WTC11 (cell line): ENCODE data around the gene DOK4. TPM values are rescaled to one million over a fixed set of nuclear protein-coding genes. Genes with fewer than 3 reads are reported as not detected.

Experiments
- ATAC-seq: fragments of 200-7000 bp; cut with Tn5 transposase; 2 replicates; pipeline ENCODE4 v1.10.0; 2021; ENCODE audit warnings: mild to moderate bottlenecking, moderate library complexity
- CTCF ChIA-PET: fragments of 300-600 bp; sonication (Branson Sonifier 250); formaldehyde crosslinking; loops from one replicate; lab custom pipeline; 2021; ENCODE audit warnings: antibody characterized with exemption; lab: Charles Lee
- POLR2A ChIA-PET: fragments of 350-600 bp; sonication (Branson Sonifier 250); formaldehyde crosslinking; loops from one replicate; lab custom pipeline; 2021; ENCODE audit warnings: antibody characterized with exemption; lab: Charles Lee
- DNase-seq: peaks from one replicate; pipeline ENCODE4 v3.0.0; 2021; ENCODE audit warnings: low spot score
- H3K27ac Mint-ChIP-seq: 2 replicates; pipeline ENCODE4 v1.8.0; 2021; ENCODE audit warnings: mixed read lengths
- H3K27me3 Mint-ChIP-seq: 2 replicates; pipeline ENCODE4 v1.8.0; 2021; ENCODE audit warnings: low read depth, mild to moderate bottlenecking, moderate library complexity, mixed read lengths
- H3K36me3 Mint-ChIP-seq: 2 replicates; pipeline ENCODE4 v1.8.0; 2021; ENCODE audit warnings: mixed read lengths
- H3K4me1 Mint-ChIP-seq: 2 replicates; pipeline ENCODE4 v1.8.0; 2022; ENCODE audit warnings: mixed read lengths
- H3K4me3 Mint-ChIP-seq: 2 replicates; pipeline ENCODE4 v1.8.0; 2021; ENCODE audit warnings: mild to moderate bottlenecking, moderate library complexity, mixed read lengths
- H3K9me3 Mint-ChIP-seq: 2 replicates; pipeline ENCODE4 v1.8.0; 2021; ENCODE audit warnings: mixed read lengths
- CREB1 ChIP-seq: sonication (generic); formaldehyde crosslinking; IDR thresholded peaks from 2 replicates; pipeline ENCODE4 v1.8.0; 2023; ENCODE audit warnings: mild to moderate bottlenecking, missing genetic modification reagents
- CREM ChIP-seq: sonication (generic); formaldehyde crosslinking; IDR thresholded peaks from 2 replicates; pipeline ENCODE4 v1.8.1; 2022; ENCODE audit warnings: mild to moderate bottlenecking, missing genetic modification reagents, moderate library complexity
- GABPB1 ChIP-seq: sonication (generic); formaldehyde crosslinking; IDR thresholded peaks from 2 replicates; pipeline ENCODE4 v1.8.1; 2023; ENCODE audit warnings: mild to moderate bottlenecking, missing genetic modification reagents
- GRHL2 ChIP-seq: fragments of 250-450 bp; sonication (Bioruptor Pico); IDR thresholded peaks from 2 replicates; pipeline ENCODE4 v1.8.0; 2022; ENCODE audit warnings: mild to moderate bottlenecking, moderate library complexity; ENCODE audit not compliant: insufficient replicate concordance, severe bottlenecking
- GTF2I ChIP-seq: fragments of 250-450 bp; sonication (Bioruptor Pico); conservative IDR thresholded peaks from 2 replicates; pipeline ENCODE4 v1.4.0; 2021; ENCODE audit warnings: mild to moderate bottlenecking
- JUN ChIP-seq: sonication (generic); formaldehyde crosslinking; IDR thresholded peaks from 2 replicates; pipeline ENCODE4 v1.8.0; 2023; ENCODE audit warnings: mild to moderate bottlenecking, missing genetic modification reagents
- MYBL2 ChIP-seq: sonication (generic); formaldehyde crosslinking; IDR thresholded peaks from 2 replicates; pipeline ENCODE4 v1.8.1; 2023; ENCODE audit warnings: mild to moderate bottlenecking, moderate library complexity, missing genetic modification reagents
- NFE2L1 ChIP-seq: sonication (generic); formaldehyde crosslinking; IDR thresholded peaks from 2 replicates; pipeline ENCODE4 v1.8.1; 2023; ENCODE audit warnings: missing genetic modification reagents
- RELA ChIP-seq: sonication (generic); formaldehyde crosslinking; IDR thresholded peaks from 2 replicates; pipeline ENCODE4 v1.8.1; 2022; ENCODE audit warnings: missing genetic modification reagents, mild to moderate bottlenecking, borderline replicate concordance
- RORB ChIP-seq: fragments of 250-450 bp; sonication (Bioruptor Pico); IDR thresholded peaks from 2 replicates; pipeline ENCODE4 v1.9.0; 2021; ENCODE audit warnings: mild to moderate bottlenecking
- SP1 ChIP-seq: sonication (generic); formaldehyde crosslinking; conservative IDR thresholded peaks from 2 replicates; pipeline ENCODE4 v1.8.1; 2022; ENCODE audit warnings: missing genetic modification reagents
- TCF7 ChIP-seq: sonication (generic); formaldehyde crosslinking; IDR thresholded peaks from 2 replicates; pipeline ENCODE4 v1.8.0; 2022; ENCODE audit warnings: mild to moderate bottlenecking, low read depth, missing genetic modification reagents, moderate library complexity
- TEAD4 ChIP-seq: sonication (generic); formaldehyde crosslinking; IDR thresholded peaks from 2 replicates; pipeline ENCODE4 v1.8.0; 2022; ENCODE audit warnings: mild to moderate bottlenecking, missing genetic modification reagents
- ZNF138 ChIP-seq: sonication (generic); formaldehyde crosslinking; conservative IDR thresholded peaks from 2 replicates; pipeline ENCODE4 v1.8.1; 2022; ENCODE audit warnings: mild to moderate bottlenecking, moderate library complexity, missing genetic modification reagents
- ZNF232 ChIP-seq: sonication (generic); formaldehyde crosslinking; IDR thresholded peaks from 2 replicates; pipeline ENCODE4 v1.8.0; 2022; ENCODE audit warnings: mild to moderate bottlenecking, missing genetic modification reagents
- ZNF671 ChIP-seq: fragments of 250-450 bp; sonication (Bioruptor Pico); IDR thresholded peaks from 2 replicates; pipeline ENCODE4 v1.8.0; 2021; ENCODE audit warnings: mild to moderate bottlenecking
- total RNA-seq: library from RNA; stranded (reverse); gene quantifications from 3 replicates; pipeline ENCODE4 v1.2.3, GENCODE V29; 2021
- TF ChIP-seq, protein P1 (sequence below): sonication (generic); formaldehyde crosslinking; IDR thresholded peaks from 2 replicates; pipeline ENCODE4 v1.8.1; 2023; ENCODE audit warnings: mild to moderate bottlenecking, missing genetic modification reagents
- TF ChIP-seq, protein P2 (sequence below): fragments of 250-450 bp; sonication (Bioruptor Pico); IDR thresholded peaks from 2 replicates; pipeline ENCODE4 v1.8.0; 2021; ENCODE audit warnings: mild to moderate bottlenecking
- TF ChIP-seq, protein P3 (sequence below): sonication (generic); formaldehyde crosslinking; conservative IDR thresholded peaks from 2 replicates; pipeline ENCODE4 v1.8.1; 2022; ENCODE audit warnings: mild to moderate bottlenecking, missing genetic modification reagents
- TF ChIP-seq, protein P4 (sequence below): fragments of 250-450 bp; sonication (Bioruptor Pico); IDR thresholded peaks from 2 replicates; pipeline ENCODE4 v1.9.0; 2021; ENCODE audit warnings: mild to moderate bottlenecking
- TF ChIP-seq, protein P5 (sequence below): sonication (generic); formaldehyde crosslinking; IDR thresholded peaks from 2 replicates; pipeline ENCODE4 v1.8.0; 2022; ENCODE audit warnings: mild to moderate bottlenecking, missing genetic modification reagents

The DOK4 gene
- total RNA-seq, 1 experiment from 2014 or later, result 25.0 TPM

DNA sequence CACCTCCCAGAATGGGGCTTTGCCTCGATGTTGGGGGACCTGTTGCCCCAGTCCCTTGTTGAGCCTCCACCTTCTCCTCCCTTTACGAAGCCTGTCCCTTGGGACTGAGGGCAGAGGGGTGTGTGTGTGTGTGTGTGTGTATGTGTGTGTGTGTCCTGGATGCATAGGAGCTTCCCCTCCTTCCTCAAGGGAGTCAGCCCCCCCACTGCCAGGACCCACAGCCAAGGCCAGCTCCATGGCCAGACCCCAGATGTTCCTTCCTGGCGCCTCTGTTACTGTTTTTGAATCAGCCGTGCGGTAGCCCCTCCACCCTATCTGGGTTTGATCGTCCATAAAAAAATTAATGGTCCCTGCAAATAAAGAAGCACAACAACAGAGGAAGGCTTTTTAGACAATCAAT is 17.7 kb upstream of the DOK4 start:
- DNase-seq, result no peak
- H3K27ac Mint-ChIP-seq, result no peak overlapping the region
- H3K9me3 Mint-ChIP-seq, result no peaks in the 10 kb centered on the region
- no peaks in the 10 kb centered on the region for H3K27me3 Mint-ChIP-seq
- CTCF ChIA-PET, result interaction anchor here (0.6 to 1.4 kb wide), 4 partner anchors 14 to 528 kb away, joined by 3 to 5 read pairs (median 4); partner anchors contain the start of gene POLR2C
- no peaks in the 10 kb centered on the region for H3K36me3 Mint-ChIP-seq
- TF ChIP-seq GTF2I, result no peak
- TF ChIP-seq SP1 (CRISPR knock-in tag), result no peak
- no peak for TF ChIP-seq TEAD4
- no peak for TF ChIP-seq ZNF138
- no peak for TF ChIP-seq GRHL2 (CRISPR knock-in tag)
- TF ChIP-seq, protein P1, sequence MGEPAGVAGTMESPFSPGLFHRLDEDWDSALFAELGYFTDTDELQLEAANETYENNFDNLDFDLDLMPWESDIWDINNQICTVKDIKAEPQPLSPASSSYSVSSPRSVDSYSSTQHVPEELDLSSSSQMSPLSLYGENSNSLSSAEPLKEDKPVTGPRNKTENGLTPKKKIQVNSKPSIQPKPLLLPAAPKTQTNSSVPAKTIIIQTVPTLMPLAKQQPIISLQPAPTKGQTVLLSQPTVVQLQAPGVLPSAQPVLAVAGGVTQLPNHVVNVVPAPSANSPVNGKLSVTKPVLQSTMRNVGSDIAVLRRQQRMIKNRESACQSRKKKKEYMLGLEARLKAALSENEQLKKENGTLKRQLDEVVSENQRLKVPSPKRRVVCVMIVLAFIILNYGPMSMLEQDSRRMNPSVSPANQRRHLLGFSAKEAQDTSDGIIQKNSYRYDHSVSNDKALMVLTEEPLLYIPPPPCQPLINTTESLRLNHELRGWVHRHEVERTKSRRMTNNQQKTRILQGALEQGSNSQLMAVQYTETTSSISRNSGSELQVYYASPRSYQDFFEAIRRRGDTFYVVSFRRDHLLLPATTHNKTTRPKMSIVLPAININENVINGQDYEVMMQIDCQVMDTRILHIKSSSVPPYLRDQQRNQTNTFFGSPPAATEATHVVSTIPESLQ (CRISPR knock-in tag), result no peak
- TF ChIP-seq RORB (CRISPR knock-in tag), result no peak
- TF ChIP-seq, protein P2, sequence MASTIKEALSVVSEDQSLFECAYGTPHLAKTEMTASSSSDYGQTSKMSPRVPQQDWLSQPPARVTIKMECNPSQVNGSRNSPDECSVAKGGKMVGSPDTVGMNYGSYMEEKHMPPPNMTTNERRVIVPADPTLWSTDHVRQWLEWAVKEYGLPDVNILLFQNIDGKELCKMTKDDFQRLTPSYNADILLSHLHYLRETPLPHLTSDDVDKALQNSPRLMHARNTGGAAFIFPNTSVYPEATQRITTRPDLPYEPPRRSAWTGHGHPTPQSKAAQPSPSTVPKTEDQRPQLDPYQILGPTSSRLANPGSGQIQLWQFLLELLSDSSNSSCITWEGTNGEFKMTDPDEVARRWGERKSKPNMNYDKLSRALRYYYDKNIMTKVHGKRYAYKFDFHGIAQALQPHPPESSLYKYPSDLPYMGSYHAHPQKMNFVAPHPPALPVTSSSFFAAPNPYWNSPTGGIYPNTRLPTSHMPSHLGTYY, result no peak
- TF ChIP-seq NFE2L1 (CRISPR knock-in tag), result no peak
- no peak for TF ChIP-seq CREB1
- TF ChIP-seq, protein P3, sequence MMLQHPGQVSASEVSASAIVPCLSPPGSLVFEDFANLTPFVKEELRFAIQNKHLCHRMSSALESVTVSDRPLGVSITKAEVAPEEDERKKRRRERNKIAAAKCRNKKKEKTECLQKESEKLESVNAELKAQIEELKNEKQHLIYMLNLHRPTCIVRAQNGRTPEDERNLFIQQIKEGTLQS, result no peak
- no peak for TF ChIP-seq TCF7
- TF ChIP-seq MYBL2, result no peak
- TF ChIP-seq, protein P4, sequence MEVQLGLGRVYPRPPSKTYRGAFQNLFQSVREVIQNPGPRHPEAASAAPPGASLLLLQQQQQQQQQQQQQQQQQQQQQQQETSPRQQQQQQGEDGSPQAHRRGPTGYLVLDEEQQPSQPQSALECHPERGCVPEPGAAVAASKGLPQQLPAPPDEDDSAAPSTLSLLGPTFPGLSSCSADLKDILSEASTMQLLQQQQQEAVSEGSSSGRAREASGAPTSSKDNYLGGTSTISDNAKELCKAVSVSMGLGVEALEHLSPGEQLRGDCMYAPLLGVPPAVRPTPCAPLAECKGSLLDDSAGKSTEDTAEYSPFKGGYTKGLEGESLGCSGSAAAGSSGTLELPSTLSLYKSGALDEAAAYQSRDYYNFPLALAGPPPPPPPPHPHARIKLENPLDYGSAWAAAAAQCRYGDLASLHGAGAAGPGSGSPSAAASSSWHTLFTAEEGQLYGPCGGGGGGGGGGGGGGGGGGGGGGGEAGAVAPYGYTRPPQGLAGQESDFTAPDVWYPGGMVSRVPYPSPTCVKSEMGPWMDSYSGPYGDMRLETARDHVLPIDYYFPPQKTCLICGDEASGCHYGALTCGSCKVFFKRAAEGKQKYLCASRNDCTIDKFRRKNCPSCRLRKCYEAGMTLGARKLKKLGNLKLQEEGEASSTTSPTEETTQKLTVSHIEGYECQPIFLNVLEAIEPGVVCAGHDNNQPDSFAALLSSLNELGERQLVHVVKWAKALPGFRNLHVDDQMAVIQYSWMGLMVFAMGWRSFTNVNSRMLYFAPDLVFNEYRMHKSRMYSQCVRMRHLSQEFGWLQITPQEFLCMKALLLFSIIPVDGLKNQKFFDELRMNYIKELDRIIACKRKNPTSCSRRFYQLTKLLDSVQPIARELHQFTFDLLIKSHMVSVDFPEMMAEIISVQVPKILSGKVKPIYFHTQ (CRISPR knock-in tag), result no peak
- TF ChIP-seq RELA, result no peak
- TF ChIP-seq, all 79 proteins: peak for 0
- Mint-ChIP-seq H3K4me3 (no peak overlapping the region), H3K4me1 (peaks cover 17% of the 10 kb centered on the region)
- POLR2A ChIA-PET, result no interaction called here
- no peak for ATAC-seq

DNA sequence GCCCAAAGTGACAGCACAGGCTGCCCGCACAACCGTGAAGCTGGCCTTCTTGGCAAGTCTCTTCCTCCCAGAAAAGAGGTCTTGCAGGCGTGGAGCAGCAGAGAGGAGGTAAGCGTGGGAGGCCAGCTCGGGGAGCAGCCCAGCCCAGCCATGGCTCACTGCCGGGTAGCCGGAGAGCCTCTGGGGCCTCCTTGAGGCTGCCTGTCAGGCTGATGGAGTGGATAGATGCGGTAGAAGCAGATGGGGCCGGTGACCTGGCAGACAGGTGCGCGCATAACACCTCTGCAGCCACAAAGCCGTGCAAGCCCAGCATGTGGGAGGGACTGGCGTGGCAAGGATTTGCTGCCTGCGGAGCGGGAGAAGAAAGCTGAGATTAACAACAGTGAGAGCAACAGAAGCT is 17.1 kb upstream of the DOK4 start:
- H3K27me3 Mint-ChIP-seq, result no peaks in the 10 kb centered on the region
- H3K36me3 Mint-ChIP-seq, result no peaks in the 10 kb centered on the region
- H3K27ac Mint-ChIP-seq, result no peak overlapping the region
- ChIA-PET POLR2A (no interaction called here), CTCF (interaction anchor here (1.1 to 1.4 kb wide), 2 partner anchors 16 to 25 kb away, joined by 3 read pairs; no protein-coding TSS in a partner anchor)
- no peak for TF ChIP-seq CREM (CRISPR knock-in tag)
- no peak for TF ChIP-seq MYBL2
- no peak for TF ChIP-seq ZNF232 (CRISPR knock-in tag)
- TF ChIP-seq, protein P5, sequence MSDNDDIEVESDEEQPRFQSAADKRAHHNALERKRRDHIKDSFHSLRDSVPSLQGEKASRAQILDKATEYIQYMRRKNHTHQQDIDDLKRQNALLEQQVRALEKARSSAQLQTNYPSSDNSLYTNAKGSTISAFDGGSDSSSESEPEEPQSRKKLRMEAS (CRISPR knock-in tag), result no peak
- TF ChIP-seq JUN, result no peak
- TF ChIP-seq RELA, result no peak
- TF ChIP-seq GABPB1 (CRISPR knock-in tag), result no peak
- TF ChIP-seq ZNF671, result no peak
- no peaks in the 10 kb centered on the region for H3K9me3 Mint-ChIP-seq
- H3K4me1 Mint-ChIP-seq, result peaks cover 17% of the 10 kb centered on the region
- H3K4me3 Mint-ChIP-seq, result no peak overlapping the region
- ATAC-seq (peak; percentile 29), DNase-seq (no peak)
